ENCODE measurements around the gene FRAS1.
"Not testable (repeated sequence)": the region's sequence is repeated elsewhere in the genome, so short reads cannot be mapped to it uniquely, and the experiment has no call there.

The FRAS1 gene

GRCh38 chr4:78095081-78095480, 38.0 kb downstream of the FRAS1 start:
- no peak overlapping the region for H3K27ac ChIP-seq (ENCODE audit: low read depth, low read length)
- no peaks in the 10 kb centered on the region for H3K27me3 ChIP-seq (ENCODE audit: control insufficient read depth in 1 of 2, insufficient read depth in 2 of 2, low read length in 2 of 2)
- H3K9me3 ChIP-seq (ENCODE audit: control insufficient read depth in 1 of 2, low read length in 2 of 2) = no peaks in the 10 kb centered on the region

GRCh38 chr4:78099058-78099457, 41.9 kb downstream of the FRAS1 start:
- no peaks in the 10 kb centered on the region for H3K9me3 ChIP-seq (ENCODE audit: control insufficient read depth in 1 of 2, low read length in 2 of 2)
- no peak overlapping the region for H3K9ac ChIP-seq (ENCODE audit: low read depth in 1 of 2, low read length in 2 of 2)
- H3K36me3 ChIP-seq (ENCODE audit: control insufficient read depth in 1 of 2, insufficient read depth in 2 of 2, low read length in 2 of 2) = no peaks in the 10 kb centered on the region
- no peaks in the 10 kb centered on the region for H3K27me3 ChIP-seq (ENCODE audit: control insufficient read depth in 1 of 2, insufficient read depth in 2 of 2, low read length in 2 of 2)
- H3K4me1 ChIP-seq (ENCODE audit: control insufficient read depth in 1 of 2, insufficient read depth in 2 of 2, low read length in 2 of 2) = no peaks in the 10 kb centered on the region
- H3K4me3 ChIP-seq (ENCODE audit: low read depth in 1 of 2, low read length in 2 of 2) = no peak overlapping the region
- H3K27ac ChIP-seq (ENCODE audit: low read depth, low read length) = no peak overlapping the region

More at GRCh38 chr4:78095081-78095480, 38.0 kb downstream of the FRAS1 start:
- no peaks in the 10 kb centered on the region for H3K4me1 ChIP-seq (ENCODE audit: control insufficient read depth in 1 of 2, insufficient read depth in 2 of 2, low read length in 2 of 2)
- H3K36me3 ChIP-seq (ENCODE audit: control insufficient read depth in 1 of 2, insufficient read depth in 2 of 2, low read length in 2 of 2) = no peaks in the 10 kb centered on the region
- H3K4me3 ChIP-seq (ENCODE audit: low read depth in 1 of 2, low read length in 2 of 2) = no peak overlapping the region
- H3K9ac ChIP-seq (ENCODE audit: low read depth in 1 of 2, low read length in 2 of 2) = no peak overlapping the region

- H3K9me3 ChIP-seq (ENCODE audit: control insufficient read depth in 1 of 2, low read length in 2 of 2) = no peaks in the 10 kb centered on the region
- H3K27ac ChIP-seq (ENCODE audit: low read depth, low read length) = no peak overlapping the region
- H3K9ac ChIP-seq (ENCODE audit: low read depth in 1 of 2, low read length in 2 of 2) = no peak overlapping the region
- no peaks in the 10 kb centered on the region for H3K36me3 ChIP-seq (ENCODE audit: control insufficient read depth in 1 of 2, insufficient read depth in 2 of 2, low read length in 2 of 2)
- no peaks in the 10 kb centered on the region for H3K27me3 ChIP-seq (ENCODE audit: control insufficient read depth in 1 of 2, insufficient read depth in 2 of 2, low read length in 2 of 2)
- no peak overlapping the region for H3K4me3 ChIP-seq (ENCODE audit: low read depth in 1 of 2, low read length in 2 of 2)
- H3K4me1 ChIP-seq (ENCODE audit: control insufficient read depth in 1 of 2, insufficient read depth in 2 of 2, low read length in 2 of 2) = no peaks in the 10 kb centered on the region
Observed at GRCh38 chr4:78100060-78100459, 42.9 kb downstream of the FRAS1 start.

GRCh38 chr4:78119698-78120097, 62.6 kb downstream of the FRAS1 start:
- Histone ChIP-seq H3K27me3 (ENCODE audit: control insufficient read depth in 1 of 2, insufficient read depth in 2 of 2, low read length in 2 of 2) (no peaks in the 10 kb centered on the region), H3K4me3 (ENCODE audit: low read depth in 1 of 2, low read length in 2 of 2) (no peak overlapping the region), H3K36me3 (ENCODE audit: control insufficient read depth in 1 of 2, insufficient read depth in 2 of 2, low read length in 2 of 2) (no peaks in the 10 kb centered on the region), H3K4me1 (ENCODE audit: control insufficient read depth in 1 of 2, insufficient read depth in 2 of 2, low read length in 2 of 2) (peaks cover 0 to 3% of the 10 kb centered on the region in 2 donors), H3K9ac (ENCODE audit: low read depth in 1 of 2, low read length in 2 of 2) (no peak overlapping the region), H3K27ac (ENCODE audit: low read depth, low read length) (no peak overlapping the region), H3K9me3 (ENCODE audit: control insufficient read depth in 1 of 2, low read length in 2 of 2) (no peaks in the 10 kb centered on the region)

- Histone ChIP-seq H3K36me3 (ENCODE audit: control insufficient read depth in 1 of 2, insufficient read depth in 2 of 2, low read length in 2 of 2) (no peaks in the 10 kb centered on the region), H3K4me3 (ENCODE audit: low read depth in 1 of 2, low read length in 2 of 2) (no peak overlapping the region), H3K9ac (ENCODE audit: low read depth in 1 of 2, low read length in 2 of 2) (no peak overlapping the region), H3K27me3 (ENCODE audit: control insufficient read depth in 1 of 2, insufficient read depth in 2 of 2, low read length in 2 of 2) (no peaks in the 10 kb centered on the region), H3K9me3 (ENCODE audit: control insufficient read depth in 1 of 2, low read length in 2 of 2) (no peaks in the 10 kb centered on the region), H3K27ac (ENCODE audit: low read depth, low read length) (no peak overlapping the region), H3K4me1 (ENCODE audit: control insufficient read depth in 1 of 2, insufficient read depth in 2 of 2, low read length in 2 of 2) (peaks cover 0 to 3% of the 10 kb centered on the region in 2 donors)
Observed at GRCh38 chr4:78120144-78120880, 63.2 kb downstream of the FRAS1 start.

GRCh38 chr4:78121338-78121904, 64.3 kb downstream of the FRAS1 start:
- no peak overlapping the region for H3K27ac ChIP-seq (ENCODE audit: low read depth, low read length)
- no peak overlapping the region for H3K4me3 ChIP-seq (ENCODE audit: low read depth in 1 of 2, low read length in 2 of 2)
- H3K27me3 ChIP-seq (ENCODE audit: control insufficient read depth in 1 of 2, insufficient read depth in 2 of 2, low read length in 2 of 2) = no peaks in the 10 kb centered on the region
- H3K9me3 ChIP-seq (ENCODE audit: control insufficient read depth in 1 of 2, low read length in 2 of 2) = no peaks in the 10 kb centered on the region
- H3K36me3 ChIP-seq (ENCODE audit: control insufficient read depth in 1 of 2, insufficient read depth in 2 of 2, low read length in 2 of 2) = no peaks in the 10 kb centered on the region
- H3K4me1 ChIP-seq (ENCODE audit: control insufficient read depth in 1 of 2, insufficient read depth in 2 of 2, low read length in 2 of 2) = peaks cover 0 to 3% of the 10 kb centered on the region in 2 donors
- no peak overlapping the region for H3K9ac ChIP-seq (ENCODE audit: low read depth in 1 of 2, low read length in 2 of 2)

- H3K27ac ChIP-seq (ENCODE audit: low read depth, low read length); H3K36me3 ChIP-seq (ENCODE audit: control insufficient read depth in 1 of 2, insufficient read depth in 2 of 2, low read length in 2 of 2); H3K9ac ChIP-seq (ENCODE audit: low read depth in 1 of 2, low read length in 2 of 2); H3K4me3 ChIP-seq (ENCODE audit: low read depth in 1 of 2, low read length in 2 of 2); H3K4me1 ChIP-seq (ENCODE audit: control insufficient read depth in 1 of 2, insufficient read depth in 2 of 2, low read length in 2 of 2); H3K9me3 ChIP-seq (ENCODE audit: control insufficient read depth in 1 of 2, low read length in 2 of 2); H3K27me3 ChIP-seq (ENCODE audit: control insufficient read depth in 1 of 2, insufficient read depth in 2 of 2, low read length in 2 of 2): not testable (repeated sequence)
Observed at GRCh38 chr4:78125834-78126331, 68.8 kb downstream of the FRAS1 start.

- Histone ChIP-seq H3K27ac (ENCODE audit: low read depth, low read length) (no peak overlapping the region), H3K9ac (ENCODE audit: low read depth in 1 of 2, low read length in 2 of 2) (no peak overlapping the region), H3K4me1 (ENCODE audit: control insufficient read depth in 1 of 2, insufficient read depth in 2 of 2, low read length in 2 of 2) (no peaks in the 10 kb centered on the region), H3K4me3 (ENCODE audit: low read depth in 1 of 2, low read length in 2 of 2) (no peak overlapping the region), H3K36me3 (ENCODE audit: control insufficient read depth in 1 of 2, insufficient read depth in 2 of 2, low read length in 2 of 2) (no peaks in the 10 kb centered on the region), H3K27me3 (ENCODE audit: control insufficient read depth in 1 of 2, insufficient read depth in 2 of 2, low read length in 2 of 2) (no peaks in the 10 kb centered on the region), H3K9me3 (ENCODE audit: control insufficient read depth in 1 of 2, low read length in 2 of 2) (no peaks in the 10 kb centered on the region)
Observed at GRCh38 chr4:78129383-78130108, 72.4 kb downstream of the FRAS1 start.

GRCh38 chr4:78131403-78131802, 74.3 kb downstream of the FRAS1 start:
- Histone ChIP-seq H3K4me1 (ENCODE audit: control insufficient read depth in 1 of 2, insufficient read depth in 2 of 2, low read length in 2 of 2) (peaks cover 1 to 5% of the 10 kb centered on the region in 2 donors), H3K27me3 (ENCODE audit: control insufficient read depth in 1 of 2, insufficient read depth in 2 of 2, low read length in 2 of 2) (no peaks in the 10 kb centered on the region), H3K9ac (ENCODE audit: low read depth in 1 of 2, low read length in 2 of 2) (no peak overlapping the region), H3K36me3 (ENCODE audit: control insufficient read depth in 1 of 2, insufficient read depth in 2 of 2, low read length in 2 of 2) (no peaks in the 10 kb centered on the region), H3K9me3 (ENCODE audit: control insufficient read depth in 1 of 2, low read length in 2 of 2) (no peaks in the 10 kb centered on the region), H3K4me3 (ENCODE audit: low read depth in 1 of 2, low read length in 2 of 2) (no peak overlapping the region), H3K27ac (ENCODE audit: low read depth, low read length) (no peak overlapping the region)
